Measurements from ENCODE around the gene P2RY8.
"Not testable (repeated sequence)": the region's sequence is repeated elsewhere in the genome, so short reads cannot be mapped to it uniquely, and the experiment has no call there.

The P2RY8 gene

GRCh38 chrX:1464971-1465285, 72.1 kb downstream of the P2RY8 start:
- no peak for DNase-seq (ENCODE audit: low spot score)

GRCh38 chrX:1464041-1464970, 72.7 kb downstream of the P2RY8 start:
- peak; percentile 32 for DNase-seq (ENCODE audit: low spot score)

- DNase-seq (ENCODE audit: low spot score) = no peak
Measured at GRCh38 chrX:1463581-1463980, 73.4 kb downstream of the P2RY8 start.

- DNase-seq (ENCODE audit: low spot score) = peak; percentile 89
Measured at GRCh38 chrX:1462596-1463251, 74.3 kb downstream of the P2RY8 start.

GRCh38 chrX:1462110-1462509, 74.9 kb downstream of the P2RY8 start:
- no peak for DNase-seq (ENCODE audit: low spot score)

GRCh38 chrX:1455948-1456280, 81.1 kb downstream of the P2RY8 start:
- DNase-seq (ENCODE audit: low spot score) = no peak

- DNase-seq (ENCODE audit: low spot score) = peak; percentile 86
Measured at GRCh38 chrX:1453951-1454785, 82.8 kb downstream of the P2RY8 start.

GRCh38 chrX:1453395-1453783, 83.6 kb downstream of the P2RY8 start:
- peak; percentile 80 for DNase-seq (ENCODE audit: low spot score)

GRCh38 chrX:1452516-1453394, 84.2 kb downstream of the P2RY8 start, which contains the start of gene ASMTL:
ASMTL (minus strand) TSS chrX:1452909; CDS start chrX:1452840, 69 bp downstream.
- DNase-seq (ENCODE audit: low spot score) = peak; percentile 100

GRCh38 chrX:1451661-1452515, 85.1 kb downstream of the P2RY8 start:
- no peak for DNase-seq (ENCODE audit: low spot score)

- DNase-seq (ENCODE audit: low spot score) = no peak
Measured at GRCh38 chrX:1451251-1451660, 85.7 kb downstream of the P2RY8 start.

- DNase-seq (ENCODE audit: low spot score) = no peak
Measured at GRCh38 chrX:1450361-1451161, 86.4 kb downstream of the P2RY8 start.

GRCh38 chrX:1449823-1450149, 87.2 kb downstream of the P2RY8 start:
- DNase-seq (ENCODE audit: low spot score) = no peak

GRCh38 chrX:1449036-1449822, 87.8 kb downstream of the P2RY8 start:
- DNase-seq (ENCODE audit: low spot score) = no peak

- not testable (repeated sequence) for DNase-seq (ENCODE audit: low spot score)
Measured at GRCh38 chrX:1448573-1449001, 88.4 kb downstream of the P2RY8 start.

- DNase-seq (ENCODE audit: low spot score) = not testable (repeated sequence)
Measured at GRCh38 chrX:1447969-1448572, 88.9 kb downstream of the P2RY8 start.

GRCh38 chrX:1446984-1447968, 89.7 kb downstream of the P2RY8 start:
- not testable (repeated sequence) for DNase-seq (ENCODE audit: low spot score)
